Activated CD8-positive, alpha-beta memory T cell treated with anti-CD3 and anti-CD28 coated beads, Interleukin-2, amount 50 U/mL, for 24 hours (primary cell): ENCODE data around the gene C22orf31.
"Not testable (repeated sequence)": the region's sequence is repeated elsewhere in the genome, so short reads cannot be mapped to it uniquely, and the experiment has no call there.

Experiments
- DNase-seq: peaks from one replicate; pipeline ENCODE4 v3.0.0-alpha.2; 2020; ENCODE audit errors: extremely low read depth

C22orf31 gene

GRCh38 chr22:29061773-29062172 lies at the start of gene C22orf31:
Gene C22orf31 (minus strand): TSS chr22:29061831. CDS start chr22:29061792, 39 bp downstream.
- DNase-seq, result no peak

DNA sequence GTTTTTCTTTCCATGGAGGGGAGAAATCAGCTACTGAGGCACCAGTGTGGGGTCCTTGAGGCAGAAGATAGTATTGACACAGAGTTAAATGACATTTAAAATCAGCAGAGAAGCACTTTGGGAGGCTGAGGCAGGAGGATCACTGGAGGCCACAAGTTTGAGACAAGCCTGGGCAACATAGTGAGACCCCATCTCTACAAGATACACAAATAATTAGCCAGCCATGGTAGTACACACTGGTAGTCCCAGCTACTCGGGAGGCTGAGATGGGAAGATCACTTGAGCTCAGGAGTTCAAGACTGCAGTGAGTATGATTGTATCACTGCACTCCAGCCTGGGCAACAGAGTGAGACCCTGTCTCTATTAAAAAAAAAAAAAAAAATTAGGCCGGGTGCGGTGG lies 49.3 kb upstream of the C22orf31 start:
- DNase-seq, result no peak

DNA sequence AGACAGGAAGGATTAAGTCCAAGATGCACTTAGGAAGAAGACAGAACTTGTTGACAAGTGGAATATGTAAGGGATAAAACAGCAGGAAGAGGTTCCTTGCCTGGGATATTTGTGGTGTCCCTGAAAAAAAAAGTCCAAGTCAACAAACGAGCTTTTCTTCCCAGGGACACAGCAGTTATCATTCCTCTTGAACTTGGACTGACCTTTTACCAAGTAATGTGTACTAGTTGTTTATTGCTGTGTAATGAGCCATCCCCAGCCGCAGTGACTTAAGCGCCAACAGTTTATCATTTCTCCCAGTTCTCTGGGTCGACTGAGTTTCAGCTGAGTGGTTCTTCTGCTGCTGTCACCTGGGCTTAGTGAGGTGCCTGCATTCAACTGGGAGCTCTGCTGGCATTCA lies 48.2 kb upstream of the C22orf31 start:
- no peak for DNase-seq

DNA sequence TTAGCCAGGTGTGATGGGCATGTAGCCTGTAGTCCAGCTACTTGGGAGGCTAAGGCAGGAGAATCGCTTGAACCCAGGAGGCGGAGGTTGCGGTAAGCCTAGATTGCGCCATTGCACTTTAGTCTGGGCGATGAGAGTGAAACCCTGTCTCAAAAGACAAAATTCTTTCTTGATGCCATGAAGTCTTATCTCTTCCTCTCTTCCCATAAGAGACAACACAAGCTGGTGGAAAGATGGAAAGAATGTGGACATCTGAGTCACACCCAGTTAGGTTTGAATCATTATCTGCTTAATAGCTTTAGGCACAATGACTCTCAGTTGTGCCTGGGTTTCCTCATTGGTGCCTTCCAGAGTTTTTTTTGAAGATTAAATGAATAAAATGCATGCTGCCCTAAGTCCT lies 46.5 kb upstream of the C22orf31 start:
- DNase-seq, result no peak

GRCh38 chr22:29106839-29107238 lies 45.2 kb upstream of the C22orf31 start:
- no peak for DNase-seq

GRCh38 chr22:29105468-29105867 lies 43.8 kb upstream of the C22orf31 start:
- DNase-seq, result no peak

GRCh38 chr22:29103121-29103520 lies 41.5 kb upstream of the C22orf31 start:
- no peak for DNase-seq

DNA sequence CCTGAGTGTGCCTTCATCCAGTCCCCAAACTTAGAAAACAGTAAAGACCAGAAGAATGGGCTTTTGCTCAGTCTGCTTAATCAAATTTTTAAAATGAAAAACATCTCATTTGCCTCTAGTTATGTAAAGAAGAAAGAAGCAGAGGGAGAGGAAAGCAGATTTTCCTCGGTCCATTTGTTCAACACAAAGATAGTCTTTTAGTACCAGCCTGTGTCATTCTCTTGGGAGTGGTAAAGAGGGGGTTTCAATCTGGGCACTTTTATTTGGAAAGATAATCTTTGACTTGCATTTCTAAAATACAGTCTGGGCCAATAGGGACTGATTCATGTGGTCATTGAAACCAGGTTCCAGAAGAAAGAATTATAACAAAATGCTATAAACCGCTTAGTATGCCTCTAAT lies 40.7 kb upstream of the C22orf31 start:
- DNase-seq, result no peak

DNA sequence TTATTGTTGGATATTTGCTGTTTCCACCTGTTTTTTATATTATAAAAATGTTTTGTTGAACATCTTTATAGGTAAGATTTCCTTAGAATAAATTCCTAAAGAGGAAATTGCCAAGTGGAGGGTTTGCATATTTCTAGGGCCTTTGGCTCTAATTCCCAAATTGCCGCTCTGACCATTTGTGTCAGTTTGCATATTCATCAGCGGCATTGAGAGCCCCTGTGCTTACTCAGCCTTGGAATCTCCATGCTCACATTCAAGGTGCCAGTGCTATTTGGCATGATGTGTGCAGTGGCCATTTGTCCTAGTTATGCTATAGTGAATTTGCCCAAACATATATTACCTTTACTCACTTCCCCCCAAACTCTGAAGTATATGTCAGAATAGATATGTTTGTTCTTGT lies 36.7 kb upstream of the C22orf31 start:
- no peak for DNase-seq

DNA sequence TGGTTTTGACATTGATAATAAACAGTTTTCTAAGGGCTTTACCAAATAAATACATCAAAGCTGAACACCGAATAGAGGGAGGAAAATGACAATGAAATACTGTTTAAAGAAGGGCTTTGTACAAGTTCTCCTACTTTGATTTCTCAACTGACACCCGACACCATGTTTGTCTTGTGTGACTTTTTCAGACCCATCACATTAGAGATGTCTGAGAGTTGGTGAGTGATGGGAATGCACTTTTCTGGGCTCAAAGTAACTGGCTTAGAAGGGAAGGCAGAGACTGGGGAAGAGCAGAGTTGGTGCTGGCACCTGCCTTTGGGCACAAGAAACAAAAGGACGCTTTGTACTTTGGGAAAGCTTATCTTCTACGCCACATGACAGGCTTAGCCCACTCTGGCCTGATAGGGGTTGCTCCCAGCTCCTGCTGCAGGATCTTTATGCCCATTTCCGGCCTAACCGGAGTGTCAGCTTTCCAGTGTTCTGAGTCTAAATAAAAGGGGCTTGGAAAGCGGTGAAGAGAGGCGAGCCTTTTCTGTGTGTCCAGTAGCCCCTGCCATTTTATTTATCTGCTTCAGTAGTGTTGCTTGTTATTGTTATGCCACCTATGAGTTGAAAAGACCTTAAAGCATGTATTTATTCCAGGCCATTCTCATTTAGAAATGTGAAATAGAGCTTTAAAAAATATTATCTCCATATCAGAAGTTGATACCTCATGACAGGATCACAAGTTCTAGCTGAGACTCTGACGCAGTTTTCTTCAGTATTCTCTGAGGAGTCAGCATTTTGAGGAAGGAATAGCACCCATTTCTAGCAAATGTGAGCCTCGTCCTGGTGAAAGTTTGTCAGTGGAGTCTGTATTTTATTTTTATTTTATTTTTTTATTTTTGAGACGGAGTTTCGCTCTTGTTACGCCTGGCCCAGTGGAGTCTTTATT lies 35.4 kb upstream of the C22orf31 start:
- no peak for DNase-seq

DNA sequence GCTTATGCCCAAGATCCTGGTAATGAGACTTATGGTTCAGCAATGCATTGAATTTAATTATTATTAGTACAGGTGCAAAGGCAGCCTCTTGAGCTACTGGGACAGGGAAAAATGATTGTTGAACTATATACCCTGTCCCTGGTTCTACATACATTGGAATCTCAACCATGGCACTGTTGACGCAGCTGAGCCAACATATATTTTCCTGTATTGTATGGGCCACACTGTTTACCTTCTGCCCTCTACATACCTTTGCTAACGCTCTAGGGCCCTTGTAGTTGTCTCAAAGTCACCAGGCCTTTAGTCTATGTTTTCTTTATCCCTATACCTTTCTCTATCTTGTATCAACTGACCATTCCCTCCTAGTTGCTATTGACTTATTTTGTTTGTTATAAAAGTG lies 33.8 kb upstream of the C22orf31 start:
- no peak for DNase-seq

DNA sequence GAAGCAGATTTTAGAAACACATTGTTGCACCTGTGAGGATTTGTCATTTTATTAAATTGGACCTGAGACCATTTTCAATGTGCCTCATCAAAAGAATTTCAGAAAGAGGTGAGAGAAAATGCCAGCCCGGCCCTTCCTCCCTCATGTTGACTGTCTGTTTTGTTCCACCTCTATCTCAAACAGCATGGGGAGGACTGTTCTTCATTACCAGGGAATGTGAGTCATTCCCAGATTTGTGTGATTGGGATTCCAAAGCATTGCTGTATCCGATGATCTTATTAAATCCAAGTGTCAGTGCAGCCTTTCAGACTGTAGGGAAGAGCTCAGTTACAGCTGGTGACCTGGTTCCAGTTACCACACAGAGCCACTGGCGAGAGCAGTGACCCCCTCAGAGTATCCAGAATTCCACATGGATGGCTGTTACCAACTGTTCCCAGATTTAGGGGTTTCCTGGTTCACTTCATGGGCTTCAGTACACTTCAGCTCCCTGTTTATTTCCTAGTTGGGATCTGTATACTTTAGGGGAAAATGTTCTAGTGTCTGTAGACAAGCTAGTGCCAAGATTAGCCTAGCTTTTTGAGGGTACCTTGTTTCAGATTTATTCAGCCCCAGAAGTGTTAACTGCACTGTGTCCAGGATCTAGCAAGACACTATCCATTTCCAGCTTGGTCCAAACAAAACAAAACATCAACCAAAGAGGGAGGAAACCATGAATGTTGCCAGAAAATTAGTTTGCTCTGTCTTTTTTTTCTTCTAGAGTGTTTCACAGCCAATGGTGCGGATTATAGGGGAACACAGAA lies 32.1 kb upstream of the C22orf31 start:
- no peak for DNase-seq

GRCh38 chr22:29093030-29093429 lies 31.4 kb upstream of the C22orf31 start:
- no peak for DNase-seq

- DNase-seq, result no peak
Measured at GRCh38 chr22:29092243-29092642, 30.6 kb upstream of the C22orf31 start.

- no peak for DNase-seq
Measured at GRCh38 chr22:29090039-29090438, 28.4 kb upstream of the C22orf31 start.

GRCh38 chr22:29089507-29089906 lies 27.9 kb upstream of the C22orf31 start:
- DNase-seq, result no peak

DNA sequence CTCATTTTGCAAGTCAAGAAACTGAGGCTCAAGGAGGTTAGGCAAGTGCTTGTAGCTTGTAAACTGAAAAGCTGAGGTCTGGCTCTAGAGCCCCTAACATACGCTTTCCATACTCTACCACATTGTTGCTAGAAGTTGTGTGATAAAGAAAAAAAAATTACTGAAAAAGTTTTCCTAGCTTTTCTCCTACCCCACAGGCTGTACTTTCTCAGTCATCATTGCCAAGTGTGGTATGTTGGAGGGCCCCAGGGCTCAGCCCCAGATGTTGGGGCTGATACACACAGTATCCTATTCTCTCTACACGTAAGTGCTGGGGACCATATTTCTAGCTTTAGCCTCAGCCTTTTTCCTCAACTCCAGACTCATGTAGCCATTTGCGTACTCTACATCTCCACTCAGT lies 27.2 kb upstream of the C22orf31 start:
- DNase-seq, result no peak

DNA sequence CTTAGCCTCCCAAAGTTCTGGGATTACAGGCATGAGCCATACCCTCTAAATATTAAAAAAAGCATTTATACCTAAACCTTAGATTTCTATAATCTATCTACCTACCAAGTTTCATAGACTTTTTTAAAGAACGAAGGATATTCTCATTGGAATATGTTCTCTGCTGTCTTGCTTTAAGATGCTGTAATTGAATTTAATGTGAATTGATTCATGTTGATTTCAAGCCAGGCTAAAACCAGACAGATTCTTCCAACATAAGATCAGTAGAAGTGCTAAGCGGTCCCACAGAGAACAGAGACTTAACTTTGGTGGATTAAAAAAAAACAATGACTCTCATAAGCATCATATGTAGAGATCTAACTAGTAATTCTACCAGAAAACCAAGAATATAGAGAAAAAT lies 25.4 kb upstream of the C22orf31 start:
- no peak for DNase-seq

DNA sequence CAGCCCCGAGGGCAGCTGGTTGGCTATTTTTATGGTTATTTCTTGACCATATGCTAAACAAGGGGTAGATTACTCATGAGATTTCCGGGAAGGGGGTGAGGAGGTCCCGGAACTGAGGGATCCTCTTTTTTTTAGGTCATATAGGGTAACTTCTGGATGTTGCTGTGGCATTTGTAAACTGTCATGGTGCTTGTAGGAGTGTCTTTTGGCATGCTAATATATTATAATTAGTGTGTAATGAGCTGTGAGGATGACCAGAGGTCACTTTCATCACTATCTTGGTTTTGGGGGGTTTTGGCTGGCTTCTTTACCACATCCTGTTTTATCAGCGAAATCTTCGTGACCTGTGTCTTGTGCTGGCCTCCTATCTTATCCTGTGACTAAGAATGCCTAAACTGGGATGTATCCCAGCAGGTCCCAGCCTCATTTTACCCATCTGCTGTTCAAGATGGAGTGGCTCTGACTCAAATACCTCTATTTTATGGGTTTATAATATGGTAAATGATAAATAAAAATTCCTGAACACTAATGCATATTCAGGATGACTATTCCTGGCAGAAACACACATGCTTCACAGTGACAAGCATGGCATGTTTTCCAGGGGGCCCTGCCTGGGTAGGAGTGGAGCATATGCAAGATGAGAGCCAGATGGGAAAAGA lies 22.4 kb upstream of the C22orf31 start:
- no peak for DNase-seq

GRCh38 chr22:29083576-29083932 lies 21.9 kb upstream of the C22orf31 start:
- DNase-seq, result not testable (repeated sequence)

- DNase-seq, result no peak
Measured at GRCh38 chr22:29082826-29083545, 21.4 kb upstream of the C22orf31 start.
